Muscle layer of duodenum (tissue), 2 donors: ENCODE results near the gene YIF1A.

Experiments
- H3K27ac ChIP-seq: one replicate; pipeline ENCODE4 v1.7.0; 2013; ENCODE audit warnings: mild to moderate bottlenecking, low read length
- H3K27me3 ChIP-seq: one replicate; pipeline ENCODE4 v1.7.0; 2013; ENCODE audit warnings: low read depth, mild to moderate bottlenecking, control low read depth, low read length
- H3K36me3 ChIP-seq, 2 donors: one replicate each; pipeline ENCODE4 v1.7.0; 2013; ENCODE audit warnings: low read length in 2 of 2, control low read depth in 1 of 2, mild to moderate bottlenecking in 1 of 2; ENCODE audit not compliant: insufficient read depth in 2 of 2, control insufficient read depth in 1 of 2
- H3K4me1 ChIP-seq, 2 donors: one replicate each; pipeline ENCODE4 v1.7.0; 2013; ENCODE audit warnings: low read length in 2 of 2, mild to moderate bottlenecking in 2 of 2, control low read depth in 1 of 2, moderate library complexity in 1 of 2; ENCODE audit not compliant: insufficient read depth in 2 of 2, control insufficient read depth in 1 of 2
- H3K4me3 ChIP-seq, 2 donors: one replicate each; pipeline ENCODE4 v1.7.0; 2013; ENCODE audit warnings: low read length in 2 of 2, low read depth in 1 of 2, mild to moderate bottlenecking in 1 of 2
- H3K9me3 ChIP-seq, 2 donors: one replicate each; pipeline ENCODE4 v1.7.0; 2013; ENCODE audit warnings: low read length in 2 of 2, control low read depth in 1 of 2, mild to moderate bottlenecking in 1 of 2; ENCODE audit not compliant: control insufficient read depth in 1 of 2
- donor health status: healthy.

YIF1A gene

GRCh38 chr11:66299186-66299585, 10.2 kb upstream of the YIF1A start:
- Histone ChIP-seq H3K27ac (no peak overlapping the region), H3K36me3 (no peaks in the 10 kb centered on the region), H3K4me1 (no peaks in the 10 kb centered on the region), H3K4me3 (no peak overlapping the region), H3K9me3 (no peaks in the 10 kb centered on the region), H3K27me3 (no peaks in the 10 kb centered on the region)

- Histone ChIP-seq H3K9me3 (no peaks in the 10 kb centered on the region), H3K36me3 (no peaks in the 10 kb centered on the region), H3K27me3 (peaks cover 12% of the 10 kb centered on the region), H3K4me3 (no peak overlapping the region), H3K4me1 (no peaks in the 10 kb centered on the region), H3K27ac (no peak overlapping the region)
Measured at GRCh38 chr11:66297610-66298009, 8.7 kb upstream of the YIF1A start.

DNA sequence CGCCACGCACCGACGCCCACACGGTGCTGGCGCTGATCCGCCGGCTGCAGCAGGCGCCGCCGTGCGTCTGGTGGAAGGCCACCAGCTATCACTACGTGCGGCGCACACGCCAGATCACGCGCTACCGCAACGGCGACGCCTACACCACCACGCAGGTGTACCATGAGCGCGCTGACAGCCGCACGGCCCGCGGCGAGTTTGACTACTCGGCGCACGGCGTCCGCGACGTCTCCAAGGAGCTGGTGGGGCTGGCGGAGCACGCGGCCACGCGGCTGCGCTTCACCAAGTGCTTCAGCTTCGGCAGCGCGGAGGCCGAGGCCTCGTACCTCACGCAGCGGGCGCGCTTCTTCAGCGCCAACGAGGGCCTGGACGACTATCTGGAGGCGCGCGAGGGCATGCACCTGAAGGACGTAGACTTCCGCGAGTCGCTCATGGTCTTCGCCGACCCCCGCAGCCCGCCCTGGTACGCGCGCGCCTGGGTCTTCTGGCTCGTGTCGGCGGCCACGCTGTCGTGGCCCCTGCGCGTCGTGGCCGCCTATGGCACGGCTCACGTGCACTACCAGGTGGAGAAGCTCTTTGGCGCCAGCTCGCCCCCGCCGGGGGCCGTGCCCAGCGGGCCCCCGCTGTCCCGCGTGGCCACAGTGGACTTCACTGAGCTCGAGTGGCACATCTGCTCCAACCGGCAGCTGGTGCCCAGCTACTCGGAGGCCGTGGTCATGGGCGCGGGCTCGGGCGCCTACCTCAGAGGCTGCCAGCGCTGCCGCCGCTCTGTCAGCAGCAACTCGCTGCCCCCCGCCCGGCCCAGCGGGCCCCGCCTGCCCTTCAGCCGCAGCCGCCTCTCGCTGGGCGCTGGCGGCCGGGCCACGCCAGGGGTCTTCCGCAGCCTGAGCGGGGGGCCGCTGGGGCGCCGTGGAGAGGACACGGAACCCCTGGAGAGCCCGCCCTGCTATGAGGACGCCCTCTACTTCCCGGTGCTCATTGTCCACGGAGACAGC, 6.0 kb upstream of the YIF1A start:
- Histone ChIP-seq H3K4me1 (peaks cover 2 to 9% of the 10 kb centered on the region in 2 donors), H3K36me3 (no peaks in the 10 kb centered on the region), H3K9me3 (no peaks in the 10 kb centered on the region), H3K27ac (no peak overlapping the region), H3K4me3 (no peak overlapping the region), H3K27me3 (peaks cover 21% of the 10 kb centered on the region)

GRCh38 chr11:66293777-66294625, 5.1 kb upstream of the YIF1A start:
- Histone ChIP-seq H3K36me3 (peaks cover 0 to 3% of the 10 kb centered on the region in 2 donors), H3K27me3 (peaks cover 21% of the 10 kb centered on the region), H3K27ac (no peak overlapping the region), H3K9me3 (no peaks in the 10 kb centered on the region), H3K4me3 (no peak overlapping the region), H3K4me1 (peaks cover 5 to 15% of the 10 kb centered on the region in 2 donors)

DNA sequence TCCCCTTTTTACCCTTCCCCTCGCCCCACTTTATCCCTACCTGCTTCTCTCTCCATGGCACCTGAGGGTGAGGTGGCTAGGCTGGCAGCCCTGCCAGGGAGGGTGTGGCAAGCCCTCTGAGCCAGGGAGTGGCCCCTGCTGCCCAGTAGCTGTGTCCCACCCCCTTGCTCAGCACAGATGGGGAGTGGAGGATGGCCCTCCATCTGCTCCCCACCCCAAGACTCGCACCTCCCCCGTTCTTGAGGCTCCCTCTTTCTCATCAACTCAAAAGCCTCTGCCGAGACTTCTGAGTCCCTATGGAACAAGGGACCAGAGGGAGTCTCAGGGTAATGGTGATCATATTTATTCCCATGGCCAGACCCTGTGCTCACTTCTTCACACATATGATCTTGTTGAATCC, 4.4 kb upstream of the YIF1A start:
- no peaks in the 10 kb centered on the region for H3K9me3 ChIP-seq
- peaks cover 21% of the 10 kb centered on the region for H3K27me3 ChIP-seq
- H3K27ac ChIP-seq: no peak overlapping the region
- H3K4me3 ChIP-seq: no peak overlapping the region
- peaks cover 0 to 7% of the 10 kb centered on the region in 2 donors for H3K36me3 ChIP-seq
- peaks cover 6 to 16% of the 10 kb centered on the region in 2 donors for H3K4me1 ChIP-seq

DNA sequence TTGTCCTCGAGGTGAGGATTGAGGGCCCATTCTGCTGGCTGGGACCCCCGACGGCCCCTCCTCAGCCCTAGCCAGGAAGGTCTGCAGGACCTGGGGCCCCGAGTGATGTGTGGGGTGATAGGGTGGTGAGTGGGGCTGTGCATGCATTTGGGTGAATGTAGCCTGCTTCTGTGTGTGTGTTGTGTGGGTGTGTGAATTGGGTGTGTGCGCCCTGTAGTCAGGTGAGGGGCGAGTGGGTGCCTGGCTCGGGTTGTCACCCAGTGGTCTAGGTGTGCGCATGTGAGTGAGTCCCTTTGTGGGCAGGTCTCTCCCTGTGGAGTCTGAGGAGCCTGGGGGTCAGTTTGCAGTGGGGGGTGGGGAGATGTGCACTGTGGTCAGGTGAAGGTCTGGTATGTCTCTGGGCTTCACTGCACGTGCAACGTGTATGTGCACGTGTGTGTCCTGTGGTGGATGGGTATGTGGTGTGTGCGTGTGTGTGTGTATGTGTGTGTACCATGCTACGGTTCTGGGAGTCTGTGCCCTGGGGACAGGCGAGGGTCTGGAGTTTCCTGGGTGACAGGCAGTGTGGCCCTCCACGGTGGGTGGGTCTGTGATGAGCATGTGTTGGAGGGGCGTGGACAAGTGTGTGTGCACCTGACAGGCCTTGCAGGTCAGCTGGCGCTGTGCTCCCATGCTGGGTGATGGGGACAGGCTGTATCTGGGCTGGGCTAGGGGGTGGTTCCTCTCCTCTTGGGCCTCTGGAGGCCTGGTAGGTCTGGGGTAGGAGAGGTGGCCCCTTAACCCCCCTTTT, 3.8 kb upstream of the YIF1A start:
- Histone ChIP-seq H3K36me3 (peaks cover 0 to 7% of the 10 kb centered on the region in 2 donors), H3K27ac (no peak overlapping the region), H3K4me1 (peaks cover 12 to 22% of the 10 kb centered on the region in 2 donors), H3K9me3 (no peaks in the 10 kb centered on the region), H3K4me3 (no peak overlapping the region), H3K27me3 (peaks cover 21% of the 10 kb centered on the region)

DNA sequence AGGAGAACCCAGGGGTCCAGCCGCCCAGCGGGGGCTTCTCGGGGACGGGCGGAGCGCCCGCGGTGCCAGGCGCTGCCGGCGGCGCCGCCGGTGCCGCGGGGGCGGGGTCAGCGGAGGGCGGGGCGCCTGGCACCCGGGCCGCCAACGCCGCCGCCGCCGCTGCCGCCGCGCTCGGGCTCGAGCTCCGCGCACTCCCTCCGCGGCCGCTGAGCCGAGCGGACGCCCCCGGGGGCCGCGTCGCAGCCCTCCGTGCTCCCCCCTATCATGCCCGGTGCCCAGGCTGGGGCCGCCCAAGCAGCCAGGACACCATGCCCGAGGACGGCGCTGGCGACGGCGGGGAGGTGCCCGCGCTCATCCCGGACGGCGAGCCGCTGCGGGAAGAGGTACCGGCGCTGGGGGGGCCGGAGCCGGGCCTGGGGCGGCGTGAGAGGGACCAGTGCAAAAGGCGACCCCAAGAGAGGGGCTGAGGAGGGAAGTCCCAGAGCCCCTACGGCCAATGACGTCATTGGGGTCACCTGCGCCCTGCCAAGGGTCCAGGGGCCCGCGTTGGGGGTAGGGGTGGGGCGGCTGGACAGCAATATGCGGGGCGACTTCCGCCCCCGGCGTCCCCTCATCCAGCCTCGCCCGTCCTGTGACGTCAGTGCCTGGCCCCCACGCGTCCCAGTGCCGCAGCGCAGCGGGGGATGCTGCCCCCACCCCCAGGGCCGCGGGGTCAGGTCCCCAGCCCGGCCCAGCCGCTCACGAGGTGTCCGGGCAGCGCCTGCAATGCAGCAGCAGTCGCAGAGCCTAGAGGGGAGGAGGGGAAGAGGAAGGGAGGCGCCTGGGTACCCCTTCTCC, 3.0 kb upstream of the YIF1A start, which contains the start of gene TMEM151A:
TMEM151A (plus strand) TSS at position 189 of the 837 bp plus-strand sequence; CDS start at position 309, 120 bp downstream.
- H3K4me1 ChIP-seq: peaks cover 12 to 30% of the 10 kb centered on the region in 2 donors

DNA sequence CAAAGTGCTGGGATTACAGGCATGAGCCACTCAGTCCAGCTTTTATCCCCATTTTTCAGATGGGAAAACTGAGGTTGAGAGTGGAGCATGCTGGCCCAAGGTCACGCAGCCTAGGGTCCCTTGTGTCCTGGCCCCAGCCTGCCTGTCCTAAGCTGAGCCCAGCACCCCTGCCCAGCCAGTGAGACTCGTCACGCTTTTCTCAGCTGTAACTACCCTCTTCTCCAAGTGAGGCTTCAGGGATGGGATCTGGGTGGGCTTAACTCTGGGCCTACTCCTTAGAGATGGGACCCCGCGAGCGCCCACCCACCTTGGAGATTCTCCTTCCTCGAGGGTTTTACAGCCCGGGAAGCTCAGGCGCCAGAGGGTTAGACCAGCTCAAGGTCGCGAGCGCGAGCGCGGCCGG, 2.4 kb upstream of the YIF1A start:
- no peaks in the 10 kb centered on the region for H3K9me3 ChIP-seq
- H3K4me1 ChIP-seq: peaks cover 12 to 32% of the 10 kb centered on the region in 2 donors

More for the DNA sequence above, 3.0 kb upstream of the YIF1A start, which contains the start of gene TMEM151A:
- peaks cover 0 to 7% of the 10 kb centered on the region in 2 donors for H3K36me3 ChIP-seq
- peaks cover 21% of the 10 kb centered on the region for H3K27me3 ChIP-seq
- H3K9me3 ChIP-seq: no peaks in the 10 kb centered on the region
- peak within 1 kb of the TSS in 1 of 2 donors; percentile 48 for H3K4me3 ChIP-seq
- no peak within 1 kb of the TSS for H3K27ac ChIP-seq

DNA sequence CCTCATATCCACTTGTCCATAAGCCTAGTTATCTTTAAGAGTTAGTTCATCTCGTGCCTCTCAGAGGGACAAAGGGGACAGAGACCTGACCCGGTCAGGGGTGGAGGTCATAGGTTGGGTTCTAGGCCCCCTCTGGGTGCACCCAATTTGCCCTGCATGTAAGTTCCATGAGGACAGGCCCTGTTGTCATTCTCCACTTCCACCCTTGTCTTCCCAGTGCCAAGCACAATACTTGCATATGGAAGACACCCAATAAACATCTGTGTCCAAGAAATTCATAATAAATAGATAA, 1.3 kb upstream of the YIF1A start:
- Histone ChIP-seq H3K4me3 (peak overlapping the region in 1 of 2 donors; percentile 78), H3K27ac (no peak overlapping the region), H3K36me3 (peaks cover 7% of the 10 kb centered on the region in 2 donors), H3K9me3 (no peaks in the 10 kb centered on the region), H3K27me3 (peaks cover 21% of the 10 kb centered on the region), H3K4me1 (peaks cover 12 to 32% of the 10 kb centered on the region in 2 donors)

More for the DNA sequence above, 2.4 kb upstream of the YIF1A start:
- Histone ChIP-seq H3K27me3 (peaks cover 21% of the 10 kb centered on the region), H3K4me3 (no peak overlapping the region), H3K27ac (no peak overlapping the region), H3K36me3 (peaks cover 0 to 7% of the 10 kb centered on the region in 2 donors)
